BJ (cell line): ENCODE results near the gene TPRX2. TPM values are rescaled to one million over a fixed set of nuclear protein-coding genes. Genes with fewer than 3 reads are reported as not detected.

Source experiments
- CTCF ChIA-PET: fragments of 350-600 bp; formaldehyde crosslinking; extraction: SDS; loops from one replicate; lab custom pipeline; 2021; ENCODE audit warnings: antibody characterized with exemption, inconsistent platforms; lab: Yijun Ruan, JAX
- POLR2A ChIA-PET: fragments of 300-600 bp; sonication (Branson Sonifier 250); formaldehyde crosslinking; extraction: SDS; loops from one replicate; lab custom pipeline; 2021; ENCODE audit warnings: antibody characterized with exemption; lab: Charles Lee
- DNase-seq: peaks from one replicate; pipeline ENCODE4 v3.0.0-alpha.2; 2011; ENCODE audit warnings: low read depth
- H3K27me3 ChIP-seq: 2 replicates; pipeline ENCODE4 v1.6.0; 2011; ENCODE audit warnings: low read length; ENCODE audit not compliant: control insufficient read depth, insufficient read depth
- H3K36me3 ChIP-seq: 2 replicates; pipeline ENCODE4 v1.5.1; 2011; ENCODE audit warnings: low read length; ENCODE audit not compliant: control insufficient read depth, insufficient read depth
- H3K4me3 ChIP-seq: 2 replicates; pipeline ENCODE4 v1.5.1; 2011; ENCODE audit warnings: low read depth, mild to moderate bottlenecking, control low read depth, low read length
- polyA plus RNA-seq: library from polyadenylated mRNA; depleted of rRNA; stranded (reverse); fragments of >200 nt; gene quantifications from 2 replicates; pipeline ENCODE4 v1.2.3, GENCODE V29; 2011
- TF ChIP-seq, protein P1 (sequence below): IDR thresholded peaks from 2 replicates; pipeline ENCODE4 v1.5.1; 2011; ENCODE audit warnings: low read depth, mild to moderate bottlenecking, control low read depth, inconsistent platforms, low read length, moderate library complexity; ENCODE audit not compliant: insufficient read depth

Gene TPRX2
- polyA plus RNA-seq, 1 experiment = not detected

DNA sequence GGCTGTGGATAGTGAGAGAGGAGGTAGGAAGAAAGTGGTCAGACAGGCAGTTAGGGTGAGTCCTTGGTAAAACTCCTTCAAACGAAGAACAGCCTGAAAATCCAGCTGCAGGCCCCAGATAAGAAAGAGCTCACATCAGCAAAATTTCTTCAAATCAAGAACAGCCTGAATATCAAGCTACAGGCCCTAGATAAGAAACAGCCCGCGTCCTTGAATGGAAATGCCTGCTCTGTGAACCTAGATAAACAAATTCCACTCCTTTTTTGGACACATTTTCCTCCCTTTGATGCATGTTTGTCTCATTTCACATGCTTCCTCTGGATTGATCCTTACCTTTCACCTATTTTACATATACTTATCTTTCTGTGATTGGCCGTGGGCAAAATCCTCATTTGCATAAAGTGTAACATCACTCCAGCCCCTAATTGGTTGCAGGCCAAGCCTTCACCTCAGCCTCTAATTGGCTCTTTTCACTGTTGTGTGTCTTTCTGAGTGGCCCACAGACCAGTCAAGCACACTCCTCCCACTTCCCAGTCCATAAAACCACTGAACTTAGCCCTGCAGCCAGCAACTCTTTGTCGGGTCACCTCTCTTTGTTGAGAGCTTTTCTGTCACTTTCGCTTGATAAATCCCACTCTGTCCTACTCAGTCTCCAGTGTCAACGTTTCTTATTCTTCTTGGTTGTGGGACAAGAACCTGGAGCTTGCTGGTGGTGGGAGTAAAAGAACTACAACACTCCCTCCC lies 33.1 kb downstream of the TPRX2 start:
- no peak for DNase-seq

GRCh38 chr19:47895165-47895782 lies 36.2 kb downstream of the TPRX2 start:
- TF ChIP-seq, protein P1, sequence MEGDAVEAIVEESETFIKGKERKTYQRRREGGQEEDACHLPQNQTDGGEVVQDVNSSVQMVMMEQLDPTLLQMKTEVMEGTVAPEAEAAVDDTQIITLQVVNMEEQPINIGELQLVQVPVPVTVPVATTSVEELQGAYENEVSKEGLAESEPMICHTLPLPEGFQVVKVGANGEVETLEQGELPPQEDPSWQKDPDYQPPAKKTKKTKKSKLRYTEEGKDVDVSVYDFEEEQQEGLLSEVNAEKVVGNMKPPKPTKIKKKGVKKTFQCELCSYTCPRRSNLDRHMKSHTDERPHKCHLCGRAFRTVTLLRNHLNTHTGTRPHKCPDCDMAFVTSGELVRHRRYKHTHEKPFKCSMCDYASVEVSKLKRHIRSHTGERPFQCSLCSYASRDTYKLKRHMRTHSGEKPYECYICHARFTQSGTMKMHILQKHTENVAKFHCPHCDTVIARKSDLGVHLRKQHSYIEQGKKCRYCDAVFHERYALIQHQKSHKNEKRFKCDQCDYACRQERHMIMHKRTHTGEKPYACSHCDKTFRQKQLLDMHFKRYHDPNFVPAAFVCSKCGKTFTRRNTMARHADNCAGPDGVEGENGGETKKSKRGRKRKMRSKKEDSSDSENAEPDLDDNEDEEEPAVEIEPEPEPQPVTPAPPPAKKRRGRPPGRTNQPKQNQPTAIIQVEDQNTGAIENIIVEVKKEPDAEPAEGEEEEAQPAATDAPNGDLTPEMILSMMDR = no peak
- ChIA-PET CTCF (no interaction called here), POLR2A (interaction anchor here (0.6 kb wide), 1 partner anchor 361 kb away, joined by 4 read pairs; the partner anchor contains the start of gene CARD8)
- H3K27me3 ChIP-seq = no peaks in the 10 kb centered on the region
- DNase-seq = no peak
- H3K36me3 ChIP-seq = no peaks in the 10 kb centered on the region
- H3K4me3 ChIP-seq = no peak overlapping the region

More for the DNA sequence above, 33.1 kb downstream of the TPRX2 start:
- CTCF ChIA-PET = interaction anchor here (1.1 kb wide), 1 partner anchor 8 kb away, joined by 4 read pairs; no protein-coding TSS in a partner anchor
- Histone ChIP-seq H3K36me3 (no peaks in the 10 kb centered on the region), H3K27me3 (no peaks in the 10 kb centered on the region), H3K4me3 (no peak overlapping the region)
- TF ChIP-seq, protein P1 = no peak
- POLR2A ChIA-PET = no interaction called here

DNA sequence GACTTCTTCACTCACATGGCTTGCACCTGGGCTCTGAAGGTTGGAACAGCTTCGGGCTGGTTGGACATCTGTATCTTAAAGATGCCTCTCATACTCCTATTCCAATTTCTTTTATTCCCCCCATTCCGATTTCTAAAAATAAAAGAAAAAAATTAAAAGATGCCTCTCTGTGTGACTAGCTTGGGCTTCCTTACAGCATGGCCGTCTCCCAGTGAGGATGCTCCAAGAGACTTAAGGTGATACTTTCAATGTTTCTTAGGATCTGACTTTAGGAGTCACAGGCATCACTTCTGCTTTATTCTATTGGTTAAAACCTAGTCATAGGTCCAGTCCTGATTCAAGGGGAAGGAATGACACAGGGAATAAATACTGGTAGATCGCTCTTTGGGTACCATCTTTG lies 37.0 kb downstream of the TPRX2 start:
- Histone ChIP-seq H3K4me3 (no peak overlapping the region), H3K27me3 (no peaks in the 10 kb centered on the region), H3K36me3 (no peaks in the 10 kb centered on the region)
- POLR2A ChIA-PET = interaction anchor here (0.6 kb wide), 1 partner anchor 360 kb away, joined by 4 read pairs; the partner anchor contains the start of gene CARD8
- no peak for DNase-seq
- CTCF ChIA-PET = no interaction called here
- TF ChIP-seq, protein P1 = no peak

GRCh38 chr19:47896773-47897172 lies 37.7 kb downstream of the TPRX2 start:
- ChIA-PET POLR2A (no interaction called here), CTCF (no interaction called here)
- no peak for DNase-seq
- Histone ChIP-seq H3K36me3 (no peaks in the 10 kb centered on the region), H3K27me3 (0 out of 2 replicates have a peak, but pooled peaks cover 2% of the 10 kb centered on the region), H3K4me3 (no peak overlapping the region)
- TF ChIP-seq, protein P1 = no peak

DNA sequence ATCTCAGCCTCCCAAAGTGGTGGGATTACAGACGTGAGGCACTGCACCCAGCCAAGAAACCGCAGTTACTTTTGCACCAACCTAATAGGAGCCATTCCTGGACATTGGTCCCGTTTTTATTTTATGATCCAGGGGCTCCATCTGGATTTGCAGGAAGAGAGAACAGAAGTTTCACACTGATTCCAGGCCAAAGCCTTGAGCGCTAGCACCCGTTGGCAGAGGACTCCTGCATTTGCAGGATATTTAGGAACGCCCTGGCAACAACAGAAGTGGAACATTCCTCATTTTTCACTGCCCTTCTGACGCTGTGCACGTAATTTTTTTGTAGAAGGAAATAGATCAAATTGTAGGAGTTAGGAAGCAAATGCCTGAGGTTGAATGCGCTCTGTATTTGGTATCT lies 38.8 kb downstream of the TPRX2 start:
- ChIA-PET CTCF (no interaction called here), POLR2A (no interaction called here)
- DNase-seq = no peak
- Histone ChIP-seq H3K36me3 (no peaks in the 10 kb centered on the region), H3K4me3 (no peak overlapping the region), H3K27me3 (peaks cover 4% of the 10 kb centered on the region; the same call in 1 of the 2 replicates)
- TF ChIP-seq, protein P1 = no peak
